ENCODE results near the gene NLRP9.

- TF ChIP-seq CTCF (IDR thresholded peaks at IDR 0.05; ENCODE audit: insufficient read depth, low read length, poor library complexity, severe bottlenecking) (no peak), EZH2phosphoT487 (conservative IDR thresholded peaks at IDR 0.05; ENCODE audit: low read length) (no peak)
These were observed 58.6 kb downstream of the NLRP9 start for GRCh38 chr19:55679343-55680257.
